HepG2 (cell line): ENCODE measurements around the gene ZCCHC17. TPM values are rescaled to one million over a fixed set of nuclear protein-coding genes. Genes with fewer than 3 reads are reported as not detected.

Experiments used
- ATAC-seq: fragments of 200-7000 bp; cut with Tn5 transposase; 3 replicates; pipeline ENCODE4 v1.9.1; 2020; ENCODE audit warnings: mild to moderate bottlenecking, moderate library complexity
- BruUV-seq: library from RNA; stranded (reverse); fragments of 400-500 nt; replicated peaks from 2 replicates; lab custom pipeline; 2021; lab: Mats Ljungman, UMichigan
- CTCF ChIA-PET: fragments of 300-600 bp; formaldehyde crosslinking; extraction: SDS; loops from one replicate; lab custom pipeline; 2021; ENCODE audit warnings: low total read pairs, inconsistent platforms, low intra/inter-chr PET ratio; lab: Yijun Ruan, JAX
- POLR2A ChIA-PET: fragments of 350-600 bp; sonication (Branson Sonifier 250); formaldehyde crosslinking; loops from one replicate; lab custom pipeline; 2020; ENCODE audit warnings: antibody characterized with exemption, inconsistent platforms; lab: Yijun Ruan, JAX
- DNase-seq: peaks from one replicate; pipeline ENCODE4 v3.0.0-alpha.2; 2015; ENCODE audit warnings: low spot score
- FAIRE-seq: peaks from 3 replicates; lab custom pipeline; 2011; peaks lifted over from hg19 to GRCh38; lab: Jason Lieb, UNC
- H2AFZ ChIP-seq: one replicate; pipeline ENCODE4 v1.6.1; 2011; ENCODE audit warnings: low read length, inconsistent platforms
- H3K27ac ChIP-seq: fragments of 300-600 bp; 3 replicates; pipeline ENCODE4 v1.8.0; 2011; ENCODE audit warnings: mixed run types, mild to moderate bottlenecking, mixed read lengths, low read length, inconsistent platforms; ENCODE audit not compliant: insufficient read depth; ENCODE audit errors: extremely low read length
- H3K27me3 ChIP-seq, 2 experiments: fragments of 200-600 bp in 1 of 2; 2 replicates in 1 of 2; 3 replicates in 1 of 2; pipeline versions ENCODE4 v1.6.0 to v1.8.0; 2011; ENCODE audit warnings: low read length in 2 of 2, mild to moderate bottlenecking in 2 of 2, moderate library complexity in 2 of 2, inconsistent platforms in 1 of 2; ENCODE audit not compliant: insufficient read depth in 2 of 2, control insufficient read depth in 1 of 2
- H3K36me3 ChIP-seq, 2 experiments: fragments of 200-600 bp in 1 of 2; replicated peaks in 1 of 2; 2 replicates in 1 of 2; 3 replicates in 1 of 2; pipeline versions ENCODE4 v1.5.1 to v1.8.0; 2011; ENCODE audit warnings: low read length in 2 of 2, inconsistent platforms in 1 of 2; ENCODE audit not compliant: insufficient read depth in 2 of 2, control insufficient read depth in 1 of 2
- H3K4me1 ChIP-seq: 2 replicates; pipeline ENCODE4 v1.5.1; 2012; ENCODE audit warnings: low read length, inconsistent platforms; ENCODE audit not compliant: insufficient read depth
- H3K4me2 ChIP-seq: 2 replicates; pipeline ENCODE4 v1.6.0; 2011; ENCODE audit warnings: low read depth, low read length, inconsistent platforms
- H3K4me3 ChIP-seq, 3 experiments: fragments of 200-600 bp in 1 of 3; sonication (generic), shearing (Covaris generic) in 1 of 3; replicated peaks in 1 of 3; 2 replicates each; pipeline ENCODE4 v1.5.1; 2011 to 2016; ENCODE audit warnings: low read length in 3 of 3, inconsistent platforms in 2 of 3, low read depth in 2 of 3, mild to moderate bottlenecking in 2 of 3, control low read depth in 1 of 3, mixed read lengths in 1 of 3; ENCODE audit not compliant: insufficient read depth in 1 of 3
- H3K79me2 ChIP-seq: one replicate; pipeline ENCODE4 v1.6.1; 2011; ENCODE audit warnings: low read length, inconsistent platforms; ENCODE audit not compliant: insufficient read depth
- H3K9ac ChIP-seq: 2 replicates; pipeline ENCODE4 v1.6.0; 2011; ENCODE audit warnings: mild to moderate bottlenecking, low read depth, low read length, inconsistent platforms; ENCODE audit not compliant: insufficient read depth
- H3K9me3 ChIP-seq: 2 replicates; pipeline ENCODE4 v1.5.1; 2012; ENCODE audit warnings: mild to moderate bottlenecking, low read length
- H4K20me1 ChIP-seq: 2 replicates; pipeline ENCODE4 v1.6.0; 2011; ENCODE audit warnings: inconsistent platforms, mild to moderate bottlenecking, low read length, moderate library complexity; ENCODE audit not compliant: insufficient read depth
- AHR ChIP-seq: IDR thresholded peaks from 2 replicates; pipeline ENCODE4 v1.6.1; 2018; ENCODE audit warnings: missing genetic modification reagents, missing compliant biosample characterization
- ATRX ChIP-seq: sonication (generic); formaldehyde crosslinking; IDR thresholded peaks from 2 replicates; pipeline ENCODE4 v1.4.0; 2020; ENCODE audit warnings: missing genetic modification reagents, borderline replicate concordance
- CENPT ChIP-seq: sonication (generic); formaldehyde crosslinking; IDR thresholded peaks from 2 replicates; pipeline ENCODE4 v1.8.0; 2022; ENCODE audit warnings: low read depth, mild to moderate bottlenecking, moderate library complexity, missing genetic modification reagents
- ESRRA ChIP-seq: sonication (generic); formaldehyde crosslinking; IDR thresholded peaks from 2 replicates; pipeline ENCODE4 v1.5.1; 2020; ENCODE audit warnings: mild to moderate bottlenecking, low read depth, missing genetic modification reagents
- JUNB ChIP-seq: sonication (generic); formaldehyde crosslinking; IDR thresholded peaks from 2 replicates; pipeline ENCODE4 v1.8.0; 2022; ENCODE audit warnings: missing genetic modification reagents, mild to moderate bottlenecking, borderline replicate concordance
- KDM1A ChIP-seq: IDR thresholded peaks from 2 replicates; pipeline ENCODE4 v1.6.1; 2016; ENCODE audit warnings: missing compliant biosample characterization
- KLF11 ChIP-seq: IDR thresholded peaks from 2 replicates; pipeline ENCODE4 v1.6.1; 2016; ENCODE audit warnings: missing compliant biosample characterization
- KMT2A ChIP-seq: sonication (generic); formaldehyde crosslinking; IDR thresholded peaks from 2 replicates; pipeline ENCODE4 v1.4.0; 2020; ENCODE audit warnings: missing genetic modification reagents
- NFYB ChIP-seq: sonication (generic); formaldehyde crosslinking; IDR thresholded peaks from 2 replicates; pipeline ENCODE4 v1.4.0; 2020; ENCODE audit warnings: missing genetic modification reagents
- PRPF4 ChIP-seq: fragments of 200-400 bp; formaldehyde crosslinking; IDR thresholded peaks from 2 replicates; pipeline ENCODE4 v1.6.1; 2016; ENCODE audit warnings: low read length, low read depth; ENCODE audit not compliant: poor library complexity, severe bottlenecking
- ZBTB20 ChIP-seq: sonication (generic); formaldehyde crosslinking; IDR thresholded peaks from 2 replicates; pipeline ENCODE4 v1.8.1; 2023; ENCODE audit warnings: missing genetic modification reagents, low read depth, mild to moderate bottlenecking, borderline replicate concordance
- ZFX ChIP-seq: sonication (generic); formaldehyde crosslinking; IDR thresholded peaks from 2 replicates; pipeline ENCODE4 v1.4.0; 2020; ENCODE audit warnings: mild to moderate bottlenecking, low read depth, missing genetic modification reagents, moderate library complexity
- ZNF296 ChIP-seq: sonication (generic); formaldehyde crosslinking; conservative IDR thresholded peaks from 2 replicates; pipeline ENCODE4 v1.5.0; 2020; ENCODE audit warnings: mild to moderate bottlenecking, missing genetic modification reagents
- ZNF614 ChIP-seq: IDR thresholded peaks from 2 replicates; pipeline ENCODE4 v1.6.1; 2018; ENCODE audit warnings: missing biosample characterization, missing genetic modification reagents, inconsistent platforms, borderline replicate concordance
- ZNF737 ChIP-seq: sonication (generic); formaldehyde crosslinking; IDR thresholded peaks from 2 replicates; pipeline ENCODE4 v1.5.0; 2020; ENCODE audit warnings: missing genetic modification reagents, mild to moderate bottlenecking, borderline replicate concordance
- WGBS: methylation state at CpG from one replicate; pipeline ENCODE4 v1.1.6; 2017; ENCODE audit warnings: low lambda C conversion rate; 5-methylcytosine and 5-hydroxymethylcytosine counted together
- in situ Hi-C: cut with HindIII; loops from 2 replicates; pipeline ENCODE4 v1.10.0; 2017; ENCODE audit warnings: low pct_unique_long_range_greater_than_20kb; ENCODE audit not compliant: extremely low pct_ligation_motif_present
- intact Hi-C: fragments of 100-400 bp; cut with micrococcal nuclease; formaldehyde crosslinking; loops from one replicate; pipeline ENCODE4 v1.10.0; 2022; ENCODE audit not compliant: unreplicated experiment
- polyA plus RNA-seq, 8 experiments: library from polyadenylated mRNA; depleted of rRNA in 3 of 8; stranded (reverse) in 7 of 8; unstranded in 1 of 8; fragments of >200 nt; fragmentation: Illumina TruSeq in 4 of 8; extraction: Trizol in 4 of 8; gene quantifications; 2 replicates each; pipeline versions ENCODE4 v1.2.1 to v1.2.3, GENCODE V29; 2011 to 2016; ENCODE audit warnings: low read depth in 4 of 8, missing spikeins in 1 of 8, mixed read lengths in 1 of 8; ENCODE audit not compliant: insufficient read depth in 1 of 8
- total RNA-seq, 5 experiments: library from RNA; depleted of rRNA; stranded (reverse); fragments of >200 nt; fragmentation: Illumina TruSeq; extraction: Trizol; gene quantifications; 2 replicates each; pipeline ENCODE4 v1.2.3, GENCODE V29; 2016; ENCODE audit warnings: low read depth in 1 of 5
- TF ChIP-seq, protein P1 (sequence below): sonication (generic); formaldehyde crosslinking; IDR thresholded peaks from 2 replicates; pipeline ENCODE4 v1.5.0; 2020; ENCODE audit warnings: mild to moderate bottlenecking, missing genetic modification reagents
- TF ChIP-seq, protein P2 (sequence below): IDR thresholded peaks from 2 replicates; pipeline ENCODE4 v1.6.1; 2016; ENCODE audit warnings: low read depth, borderline replicate concordance
- TF ChIP-seq, protein P3 (sequence below): sonication (generic); formaldehyde crosslinking; IDR thresholded peaks from 2 replicates; pipeline ENCODE4 v1.5.1; 2020; ENCODE audit warnings: mild to moderate bottlenecking, moderate library complexity, missing genetic modification reagents

Gene ZCCHC17
- total and polyA plus RNA-seq, 2 of the 13 experiments (the other 11 are each of a cell fraction or from before 2014, with no cell fraction given) = 20.5 to 53.0 TPM

DNA sequence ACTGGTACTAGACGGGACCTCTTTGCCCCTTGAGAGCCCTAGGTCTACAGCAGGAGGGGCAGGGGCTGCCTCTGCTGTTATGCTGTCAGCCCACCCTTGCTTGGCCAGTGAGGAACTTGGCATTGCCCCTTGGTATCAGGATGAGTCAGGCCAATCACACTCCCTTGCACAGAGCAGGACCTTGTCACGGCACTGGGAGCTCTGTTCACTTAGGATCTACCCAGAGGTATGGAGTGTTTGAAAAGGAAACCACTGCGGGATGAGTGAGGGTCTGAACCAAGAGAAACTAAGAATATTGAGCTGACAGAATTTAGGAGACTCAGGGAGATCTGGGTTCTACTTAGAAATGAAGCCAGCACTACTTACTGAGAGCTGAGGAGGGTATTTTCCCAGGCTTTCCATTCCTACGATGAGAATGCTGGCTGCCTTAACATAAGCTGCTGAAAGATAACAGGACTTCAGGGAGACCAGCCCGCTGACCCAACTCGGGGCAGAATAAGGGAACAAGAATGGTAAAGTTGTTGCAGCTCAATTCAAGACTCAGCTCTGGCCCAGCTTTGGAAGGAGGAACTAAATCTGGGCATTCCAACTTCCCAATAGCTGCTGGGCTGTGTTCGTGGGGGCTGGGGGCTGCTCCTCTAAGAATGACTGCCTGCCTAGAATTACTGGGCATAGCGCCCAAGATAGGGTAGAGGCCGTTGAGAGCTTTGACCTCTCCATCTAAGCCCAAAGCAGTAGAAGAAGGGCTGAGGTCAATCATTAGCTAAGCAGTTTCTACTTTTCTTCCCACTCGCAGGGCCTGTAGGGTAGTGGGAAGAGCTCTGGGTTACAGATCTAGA is 74.5 kb downstream of the ZCCHC17 start (continued):
- TF ChIP-seq, protein P1, sequence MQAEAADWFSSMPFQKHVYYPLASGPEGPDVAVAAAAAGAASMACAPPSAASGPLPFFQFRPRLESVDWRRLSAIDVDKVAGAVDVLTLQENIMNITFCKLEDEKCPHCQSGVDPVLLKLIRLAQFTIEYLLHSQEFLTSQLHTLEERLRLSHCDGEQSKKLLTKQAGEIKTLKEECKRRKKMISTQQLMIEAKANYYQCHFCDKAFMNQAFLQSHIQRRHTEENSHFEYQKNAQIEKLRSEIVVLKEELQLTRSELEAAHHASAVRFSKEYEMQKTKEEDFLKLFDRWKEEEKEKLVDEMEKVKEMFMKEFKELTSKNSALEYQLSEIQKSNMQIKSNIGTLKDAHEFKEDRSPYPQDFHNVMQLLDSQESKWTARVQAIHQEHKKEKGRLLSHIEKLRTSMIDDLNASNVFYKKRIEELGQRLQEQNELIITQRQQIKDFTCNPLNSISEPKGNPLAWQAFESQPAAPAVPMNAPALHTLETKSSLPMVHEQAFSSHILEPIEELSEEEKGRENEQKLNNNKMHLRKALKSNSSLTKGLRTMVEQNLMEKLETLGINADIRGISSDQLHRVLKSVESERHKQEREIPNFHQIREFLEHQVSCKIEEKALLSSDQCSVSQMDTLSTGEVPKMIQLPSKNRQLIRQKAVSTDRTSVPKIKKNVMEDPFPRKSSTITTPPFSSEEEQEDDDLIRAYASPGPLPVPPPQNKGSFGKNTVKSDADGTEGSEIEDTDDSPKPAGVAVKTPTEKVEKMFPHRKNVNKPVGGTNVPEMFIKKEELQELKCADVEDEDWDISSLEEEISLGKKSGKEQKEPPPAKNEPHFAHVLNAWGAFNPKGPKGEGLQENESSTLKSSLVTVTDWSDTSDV (CRISPR knock-in tag) = no peak

DNA sequence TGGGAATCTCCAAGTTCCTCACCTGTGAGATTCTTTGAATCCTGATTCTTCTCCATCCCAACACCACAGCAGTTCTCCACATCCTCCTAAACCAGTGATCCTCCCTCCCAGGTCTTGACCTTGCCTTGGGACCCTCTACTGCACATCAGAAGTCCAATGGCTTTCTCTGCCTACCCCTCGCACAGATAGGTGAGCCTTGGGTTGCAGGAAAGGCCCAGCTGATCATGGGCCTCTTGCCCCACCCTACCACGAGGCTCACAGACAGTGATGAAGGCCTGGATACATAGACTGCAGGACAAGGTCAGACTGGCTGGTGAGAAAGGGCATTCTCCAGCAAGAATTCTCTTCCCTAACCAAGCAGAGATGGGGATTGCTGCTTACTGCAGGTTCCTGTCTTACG is 75.2 kb downstream of the ZCCHC17 start:
- Histone ChIP-seq H3K27me3 (no peaks in the 10 kb centered on the region), H3K4me1 (peaks cover 69% of the 10 kb centered on the region), H3K9ac (no peak overlapping the region), H3K9me3 (no peaks in the 10 kb centered on the region), H2AFZ (no peak overlapping the region), H4K20me1 (no peaks in the 10 kb centered on the region), H3K4me2 (peak overlapping the region; percentile 96), H3K27ac (no peak overlapping the region), H3K79me2 (no peaks in the 10 kb centered on the region), H3K4me3 (no peak overlapping the region; a peak in 1 of 6 replicates), H3K36me3 (0 out of 5 replicates have a peak, but pooled peaks cover 0 to 1% of the 10 kb centered on the region in 2 experiments)
- BruUV-seq = no TSS peak
- in situ Hi-C loops (no loop called here), intact Hi-C loops (no loop called here)
- ATAC-seq (peak; percentile 18; the same call in 2 of the 3 replicates), DNase-seq (no peak), FAIRE-seq (peak; percentile 4)
- ChIA-PET CTCF (no interaction called here), POLR2A (interaction anchor here (0.8 to 1.8 kb wide), 7 partner anchors 11 to 152 kb away, joined by 3 to 8 read pairs (median 4); partner anchors contain the start of genes SNRNP40 and ZCCHC17)
- 58% methylated on average over 2 of the region's 3 CpGs for WGBS
- TF ChIP-seq PRPF4 (no peak), ESRRA (CRISPR knock-in tag) (peak; percentile 46; the same call in 1 of the 2 replicates), NFYB (CRISPR knock-in tag) (no peak), ZBTB20 (CRISPR knock-in tag) (no peak), ATRX (CRISPR knock-in tag) (no peak), ZNF737 (CRISPR knock-in tag) (no peak), KDM1A (no peak), AHR (CRISPR knock-in tag) (no peak), ZNF614 (peak; percentile 35; the same call in 1 of the 2 replicates), KMT2A (CRISPR knock-in tag) (0 out of 2 replicates have a peak, but pooled peaks have one; percentile 35), JUNB (CRISPR knock-in tag) (no peak), CENPT (CRISPR knock-in tag) (no peak), ZFX (peak; percentile 67; the same call in 1 of the 2 replicates), ZNF296 (CRISPR knock-in tag) (no peak), KLF11 (peak; percentile 15; the same call in 1 of the 2 replicates)
- TF ChIP-seq, protein P2, sequence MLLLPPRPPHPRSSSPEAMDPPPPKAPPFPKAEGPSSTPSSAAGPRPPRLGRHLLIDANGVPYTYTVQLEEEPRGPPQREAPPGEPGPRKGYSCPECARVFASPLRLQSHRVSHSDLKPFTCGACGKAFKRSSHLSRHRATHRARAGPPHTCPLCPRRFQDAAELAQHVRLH (CRISPR knock-in tag) = no peak
- TF ChIP-seq, protein P3, sequence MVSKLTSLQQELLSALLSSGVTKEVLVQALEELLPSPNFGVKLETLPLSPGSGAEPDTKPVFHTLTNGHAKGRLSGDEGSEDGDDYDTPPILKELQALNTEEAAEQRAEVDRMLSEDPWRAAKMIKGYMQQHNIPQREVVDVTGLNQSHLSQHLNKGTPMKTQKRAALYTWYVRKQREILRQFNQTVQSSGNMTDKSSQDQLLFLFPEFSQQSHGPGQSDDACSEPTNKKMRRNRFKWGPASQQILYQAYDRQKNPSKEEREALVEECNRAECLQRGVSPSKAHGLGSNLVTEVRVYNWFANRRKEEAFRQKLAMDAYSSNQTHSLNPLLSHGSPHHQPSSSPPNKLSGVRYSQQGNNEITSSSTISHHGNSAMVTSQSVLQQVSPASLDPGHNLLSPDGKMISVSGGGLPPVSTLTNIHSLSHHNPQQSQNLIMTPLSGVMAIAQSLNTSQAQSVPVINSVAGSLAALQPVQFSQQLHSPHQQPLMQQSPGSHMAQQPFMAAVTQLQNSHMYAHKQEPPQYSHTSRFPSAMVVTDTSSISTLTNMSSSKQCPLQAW (CRISPR knock-in tag) = 0 out of 2 replicates have a peak, but pooled peaks have one; percentile 3
